Measurements from ENCODE around the gene RTF2. TPM values are rescaled to one million over a fixed set of nuclear protein-coding genes. Genes with fewer than 3 reads are reported as not detected.

The RTF2 gene
- total and polyA plus RNA-seq, 2 experiments from 2014 or later = 141 to 257 TPM

DNA sequence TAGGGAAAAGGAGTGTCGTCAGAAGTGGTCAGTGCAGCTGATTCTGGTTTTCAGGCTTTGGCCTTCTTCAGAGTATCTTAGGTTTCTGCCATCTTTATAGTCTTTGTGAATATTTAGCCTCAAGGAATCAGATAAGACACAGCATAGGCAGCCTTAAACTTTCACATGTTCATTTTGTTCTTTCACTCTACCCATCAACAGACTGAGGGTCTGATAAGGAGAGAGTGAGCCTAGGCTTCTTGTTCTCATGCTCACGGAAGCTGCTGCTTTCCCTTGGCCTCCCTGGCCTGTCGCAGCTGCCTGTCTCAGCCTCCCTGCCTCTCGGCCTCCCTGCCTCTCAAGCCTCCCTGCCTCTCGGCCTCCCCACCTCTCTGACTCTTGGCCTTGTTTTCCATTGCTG is 20.1 kb downstream of the RTF2 start:
- DNase-seq = no peak
- Histone ChIP-seq H2AFZ (no peak overlapping the region), H3K9me2 (ENCODE audit: insufficient read depth) (no peaks in the 10 kb centered on the region), H3K27ac (no peak overlapping the region), H3K36me3 (ENCODE audit: low read depth) (peaks cover 47% of the 10 kb centered on the region; the same call in 1 of the 2 replicates), H4K20me1 (ENCODE audit: insufficient read depth) (no peaks in the 10 kb centered on the region), H3K4me1 (ENCODE audit: insufficient read depth) (no peaks in the 10 kb centered on the region), H3K4me3 (no peak overlapping the region), H3K4me2 (ENCODE audit: unreplicated experiment) (no peak overlapping the region), H3K9ac (no peak overlapping the region), H3K27me3 (replicated peaks; ENCODE audit: insufficient read depth) (no peaks in the 10 kb centered on the region), H3K9me3 (ENCODE audit: low read depth) (no peaks in the 10 kb centered on the region), H3K79me2 (ENCODE audit: insufficient read depth) (peaks cover 99% of the 10 kb centered on the region), H3F3A (ENCODE audit: insufficient read depth) (no peaks in the 10 kb centered on the region)
- no peak for TF ChIP-seq EZH2 (IDR thresholded peaks at IDR 0.05; ENCODE audit: insufficient read depth, poor library complexity, severe bottlenecking)
- in situ Hi-C loops (cut with MboI) = no loop called here
- WGBS, 2 experiments (ENCODE audit: low coverage in 1 of 2, low lambda C conversion rate in 2 of 2, missing lambda C conversion rate in 2 of 2) = 88 to 93% methylated on average over 5 of the region's 5 CpGs

- H3K9ac ChIP-seq = no peak overlapping the region
- peaks cover 96% of the 10 kb centered on the region for H3K79me2 ChIP-seq (ENCODE audit: insufficient read depth)
- no peaks in the 10 kb centered on the region for H3K4me1 ChIP-seq (ENCODE audit: insufficient read depth)
- H3K27me3 ChIP-seq (replicated peaks; ENCODE audit: insufficient read depth) = no peaks in the 10 kb centered on the region
- in situ Hi-C loops (cut with MboI) = no loop called here
- no peaks in the 10 kb centered on the region for H3K9me3 ChIP-seq (ENCODE audit: low read depth)
- no peak overlapping the region for H3K4me3 ChIP-seq
- H2AFZ ChIP-seq = no peak overlapping the region
- WGBS, 2 experiments (ENCODE audit: low coverage in 1 of 2, low lambda C conversion rate in 2 of 2, missing lambda C conversion rate in 2 of 2) = 90 to 95% methylated on average over 1 of the region's 1 CpG
- TF ChIP-seq EZH2phosphoT487 (IDR thresholded peaks at IDR 0.05; ENCODE audit: insufficient read depth, low read depth) (no peak), EZH2 (IDR thresholded peaks at IDR 0.05; ENCODE audit: insufficient read depth, poor library complexity, severe bottlenecking) (no peak)
- no peaks in the 10 kb centered on the region; the same call in 1 of the 2 replicates for H4K20me1 ChIP-seq (ENCODE audit: insufficient read depth)
- peaks cover 37% of the 10 kb centered on the region for H3K36me3 ChIP-seq (ENCODE audit: low read depth)
- no peak overlapping the region for H3K4me2 ChIP-seq (ENCODE audit: unreplicated experiment)
- H3K27ac ChIP-seq = no peak overlapping the region
- no peaks in the 10 kb centered on the region for H3K9me2 ChIP-seq (ENCODE audit: insufficient read depth)
- DNase-seq = no peak
- H3F3A ChIP-seq (ENCODE audit: insufficient read depth) = no peaks in the 10 kb centered on the region
These were observed 32.7 kb downstream of the RTF2 start for GRCh38 chr20:56501116-56501515.

DNA sequence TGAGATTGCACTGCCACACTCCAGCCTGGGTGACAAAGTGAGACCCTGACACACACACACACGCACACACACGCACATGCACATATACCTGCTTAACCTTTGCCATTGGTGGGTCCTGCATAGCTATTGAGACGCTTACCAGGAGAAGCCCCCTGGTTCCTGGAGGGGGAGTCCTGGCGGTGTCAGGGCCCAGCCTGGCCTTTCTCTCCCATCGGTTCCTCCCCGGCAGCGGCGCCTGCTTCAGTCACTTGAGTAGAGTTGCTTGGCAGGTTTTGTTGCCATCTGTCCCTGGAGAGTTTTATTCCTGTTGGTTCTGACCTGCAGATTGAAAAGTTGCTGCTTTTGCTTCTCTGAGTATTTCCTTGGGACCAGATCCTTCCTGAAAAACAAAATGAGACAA is 35.5 kb downstream of the RTF2 start:
- H2AFZ ChIP-seq = no peak overlapping the region
- no peaks in the 10 kb centered on the region for H3K9me2 ChIP-seq (ENCODE audit: insufficient read depth)
- H4K20me1 ChIP-seq (ENCODE audit: insufficient read depth) = no peaks in the 10 kb centered on the region; the same call in 1 of the 2 replicates
- H3K36me3 ChIP-seq (ENCODE audit: low read depth) = peaks cover 24% of the 10 kb centered on the region; the same call in 1 of the 2 replicates
- no peak for DNase-seq
- H3F3A ChIP-seq (ENCODE audit: insufficient read depth) = no peaks in the 10 kb centered on the region
- H3K9ac ChIP-seq = no peak overlapping the region
- 86 to 91% methylated on average over 8 of the region's 8 CpGs for WGBS, 2 experiments (ENCODE audit: low coverage in 1 of 2, low lambda C conversion rate in 2 of 2, missing lambda C conversion rate in 2 of 2)
- no peaks in the 10 kb centered on the region for H3K9me3 ChIP-seq (ENCODE audit: low read depth)
- H3K27me3 ChIP-seq (replicated peaks; ENCODE audit: insufficient read depth) = no peaks in the 10 kb centered on the region
- no peak overlapping the region for H3K27ac ChIP-seq
- peaks cover 96% of the 10 kb centered on the region for H3K79me2 ChIP-seq (ENCODE audit: insufficient read depth)
- no peaks in the 10 kb centered on the region for H3K4me1 ChIP-seq (ENCODE audit: insufficient read depth)
- in situ Hi-C loops (cut with MboI) = no loop called here
- TF ChIP-seq EZH2 (IDR thresholded peaks at IDR 0.05; ENCODE audit: insufficient read depth, poor library complexity, severe bottlenecking) = no peak
- TF ChIP-seq EZH2phosphoT487 (IDR thresholded peaks at IDR 0.05; ENCODE audit: insufficient read depth, low read depth) = no peak
- H3K4me2 ChIP-seq (ENCODE audit: unreplicated experiment) = no peak overlapping the region
- H3K4me3 ChIP-seq = no peak overlapping the region

- no peaks in the 10 kb centered on the region; the same call in 1 of the 2 replicates for H4K20me1 ChIP-seq (ENCODE audit: insufficient read depth)
- no peak overlapping the region for H3K4me3 ChIP-seq
- H3F3A ChIP-seq (ENCODE audit: insufficient read depth) = no peaks in the 10 kb centered on the region
- H3K36me3 ChIP-seq (ENCODE audit: low read depth) = peaks cover 21% of the 10 kb centered on the region; the same call in 1 of the 2 replicates
- peaks cover 97% of the 10 kb centered on the region for H3K79me2 ChIP-seq (ENCODE audit: insufficient read depth)
- in situ Hi-C loops (cut with MboI) = no loop called here
- no peak overlapping the region for H3K9ac ChIP-seq
- 95 to 96% methylated on average over 9 of the region's 9 CpGs for WGBS, 2 experiments (ENCODE audit: low coverage in 1 of 2, low lambda C conversion rate in 2 of 2, missing lambda C conversion rate in 2 of 2)
- H3K27ac ChIP-seq = no peak overlapping the region
- H3K9me3 ChIP-seq (ENCODE audit: low read depth) = no peaks in the 10 kb centered on the region
- no peaks in the 10 kb centered on the region for H3K4me1 ChIP-seq (ENCODE audit: insufficient read depth)
- H3K27me3 ChIP-seq (replicated peaks; ENCODE audit: insufficient read depth) = no peaks in the 10 kb centered on the region
- peak; percentile 35 for DNase-seq
- TF ChIP-seq EZH2phosphoT487 (IDR thresholded peaks at IDR 0.05; ENCODE audit: insufficient read depth, low read depth) = no peak
- no peak for TF ChIP-seq EZH2 (IDR thresholded peaks at IDR 0.05; ENCODE audit: insufficient read depth, poor library complexity, severe bottlenecking)
- H2AFZ ChIP-seq = no peak overlapping the region
- no peaks in the 10 kb centered on the region for H3K9me2 ChIP-seq (ENCODE audit: insufficient read depth)
- no peak overlapping the region for H3K4me2 ChIP-seq (ENCODE audit: unreplicated experiment)
These were observed 36.1 kb downstream of the RTF2 start for GRCh38 chr20:56504373-56505005.
